ENCODE results near the gene ROGDI. TPM values are rescaled to one million over a fixed set of nuclear protein-coding genes. Genes with fewer than 3 reads are reported as not detected.

The ROGDI gene, protein sequence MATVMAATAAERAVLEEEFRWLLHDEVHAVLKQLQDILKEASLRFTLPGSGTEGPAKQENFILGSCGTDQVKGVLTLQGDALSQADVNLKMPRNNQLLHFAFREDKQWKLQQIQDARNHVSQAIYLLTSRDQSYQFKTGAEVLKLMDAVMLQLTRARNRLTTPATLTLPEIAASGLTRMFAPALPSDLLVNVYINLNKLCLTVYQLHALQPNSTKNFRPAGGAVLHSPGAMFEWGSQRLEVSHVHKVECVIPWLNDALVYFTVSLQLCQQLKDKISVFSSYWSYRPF
- total RNA-seq (10 to 100 TPM; 30.0 to 37.0 TPM), polyA plus RNA-seq (ENCODE audit: insufficient read depth, low read depth, low replicate concordance) (27.3 TPM)
- long read RNA-seq, donor 1, transcript ROGDI-201 (11 exons, 1,735 nt): major isoform, 15 of 25 reads
- long read RNA-seq, donor 1, partial matches to known transcripts: 7 of 25 reads
- long read RNA-seq, donor 1, other reads (novel, unspliced or antisense): 0 of 25 reads
- long read RNA-seq, donor 2, transcript ROGDI-201 (11 exons, 1,735 nt): major isoform, 13 of 15 reads
- long read RNA-seq, donor 2, partial matches to known transcripts: 0 of 15 reads
- long read RNA-seq, donor 2, other reads (novel, unspliced or antisense): 0 of 15 reads

DNA sequence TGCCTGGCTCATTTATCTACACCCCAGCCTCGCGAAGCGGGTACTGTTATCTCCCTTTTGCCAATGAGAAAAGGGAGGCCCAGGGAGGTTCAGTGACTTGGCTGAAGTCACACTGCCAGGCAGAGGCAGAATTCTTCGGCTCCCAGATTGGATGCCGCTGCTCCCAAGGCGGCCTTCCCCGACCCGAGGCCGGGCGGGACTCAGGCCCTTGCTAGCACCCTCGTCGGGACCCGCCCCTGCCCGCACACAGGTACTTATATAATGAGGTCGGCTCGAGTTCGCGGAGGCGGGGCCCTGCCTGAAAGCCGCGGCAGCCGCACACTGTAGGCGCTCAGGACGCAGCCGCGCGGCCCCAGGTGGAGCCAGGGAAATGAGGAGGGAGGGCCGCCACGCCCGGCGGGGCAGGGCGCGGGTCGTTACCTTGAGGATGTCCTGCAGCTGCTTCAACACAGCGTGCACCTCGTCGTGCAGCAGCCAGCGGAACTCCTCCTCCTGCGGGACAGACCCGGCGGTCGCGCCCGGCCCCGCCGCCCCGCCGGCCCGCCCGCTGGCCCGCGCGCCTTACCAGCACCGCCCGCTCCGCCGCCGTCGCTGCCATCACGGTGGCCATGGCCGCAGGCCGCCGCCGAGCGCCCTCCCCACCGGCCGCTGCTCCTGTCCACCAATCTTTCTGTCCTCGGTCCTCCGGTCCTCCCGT lies at the start of gene ROGDI:
Gene ROGDI, minus strand, starts transcription at position 672 of the 697 bp plus-strand sequence. Its CDS starts 62 bp downstream, at position 610.
- H3K4me1 ChIP-seq: peaks cover 12% of the 10 kb centered on the region
- intact Hi-C loops (cut with DNase I; ENCODE audit: low total_unique reads): no loop called here
- peak; percentile 86 for DNase-seq
- H3K4me3 ChIP-seq: peak within 1 kb of the TSS; percentile 77 to 80
- H3K27ac ChIP-seq: peak within 1 kb of the TSS; percentile 88 to 93
- no peaks in the 10 kb centered on the region for H3K36me3 ChIP-seq (ENCODE audit: low read depth, missing control alignments)
- TF ChIP-seq POLR2A (IDR thresholded peaks at IDR 0.05): no peak
- TF ChIP-seq, protein P1, sequence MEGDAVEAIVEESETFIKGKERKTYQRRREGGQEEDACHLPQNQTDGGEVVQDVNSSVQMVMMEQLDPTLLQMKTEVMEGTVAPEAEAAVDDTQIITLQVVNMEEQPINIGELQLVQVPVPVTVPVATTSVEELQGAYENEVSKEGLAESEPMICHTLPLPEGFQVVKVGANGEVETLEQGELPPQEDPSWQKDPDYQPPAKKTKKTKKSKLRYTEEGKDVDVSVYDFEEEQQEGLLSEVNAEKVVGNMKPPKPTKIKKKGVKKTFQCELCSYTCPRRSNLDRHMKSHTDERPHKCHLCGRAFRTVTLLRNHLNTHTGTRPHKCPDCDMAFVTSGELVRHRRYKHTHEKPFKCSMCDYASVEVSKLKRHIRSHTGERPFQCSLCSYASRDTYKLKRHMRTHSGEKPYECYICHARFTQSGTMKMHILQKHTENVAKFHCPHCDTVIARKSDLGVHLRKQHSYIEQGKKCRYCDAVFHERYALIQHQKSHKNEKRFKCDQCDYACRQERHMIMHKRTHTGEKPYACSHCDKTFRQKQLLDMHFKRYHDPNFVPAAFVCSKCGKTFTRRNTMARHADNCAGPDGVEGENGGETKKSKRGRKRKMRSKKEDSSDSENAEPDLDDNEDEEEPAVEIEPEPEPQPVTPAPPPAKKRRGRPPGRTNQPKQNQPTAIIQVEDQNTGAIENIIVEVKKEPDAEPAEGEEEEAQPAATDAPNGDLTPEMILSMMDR (IDR thresholded peaks at IDR 0.05): no peak
- no peaks in the 10 kb centered on the region for H3K9me3 ChIP-seq
- 0% methylated on average over 4 to 50 of the region's 70 CpGs for WGBS, 2 donors
- no peaks in the 10 kb centered on the region for H3K27me3 ChIP-seq

DNA sequence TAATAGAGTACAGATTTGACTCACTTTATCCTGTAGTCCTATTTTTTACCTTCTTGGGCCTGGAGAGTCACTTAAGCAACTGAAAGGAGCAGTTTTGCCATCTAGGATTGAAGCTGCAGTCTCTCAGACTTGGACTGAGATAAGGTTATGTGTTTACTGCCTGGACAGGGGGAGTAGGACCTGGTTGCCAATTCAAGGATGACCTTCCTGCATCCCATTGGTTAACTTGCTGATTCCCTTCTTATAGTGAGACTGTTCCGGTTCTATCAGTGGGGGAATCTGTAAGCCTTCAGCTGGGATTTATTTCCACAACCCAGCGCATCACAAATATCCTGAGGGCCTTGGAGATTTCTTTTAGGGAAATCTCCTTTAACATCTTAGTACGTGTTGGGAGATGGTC lies 47.8 kb upstream of the ROGDI start:
- Histone ChIP-seq H3K4me1 (peaks cover 26% of the 10 kb centered on the region), H3K27me3 (no peaks in the 10 kb centered on the region), H3K4me3 (no peak overlapping the region), H3K27ac (no peak overlapping the region), H3K9me3 (no peaks in the 10 kb centered on the region), H3K36me3 (ENCODE audit: low read depth, missing control alignments) (no peaks in the 10 kb centered on the region)
- DNase-seq: no peak
- TF ChIP-seq, protein P1 (IDR thresholded peaks at IDR 0.05): no peak
- no peak for TF ChIP-seq POLR2A (IDR thresholded peaks at IDR 0.05)
- 55 to 65% methylated on average over 3 of the region's 3 CpGs for WGBS, 2 donors
- intact Hi-C loops (cut with DNase I; ENCODE audit: low total_unique reads): no loop called here

DNA sequence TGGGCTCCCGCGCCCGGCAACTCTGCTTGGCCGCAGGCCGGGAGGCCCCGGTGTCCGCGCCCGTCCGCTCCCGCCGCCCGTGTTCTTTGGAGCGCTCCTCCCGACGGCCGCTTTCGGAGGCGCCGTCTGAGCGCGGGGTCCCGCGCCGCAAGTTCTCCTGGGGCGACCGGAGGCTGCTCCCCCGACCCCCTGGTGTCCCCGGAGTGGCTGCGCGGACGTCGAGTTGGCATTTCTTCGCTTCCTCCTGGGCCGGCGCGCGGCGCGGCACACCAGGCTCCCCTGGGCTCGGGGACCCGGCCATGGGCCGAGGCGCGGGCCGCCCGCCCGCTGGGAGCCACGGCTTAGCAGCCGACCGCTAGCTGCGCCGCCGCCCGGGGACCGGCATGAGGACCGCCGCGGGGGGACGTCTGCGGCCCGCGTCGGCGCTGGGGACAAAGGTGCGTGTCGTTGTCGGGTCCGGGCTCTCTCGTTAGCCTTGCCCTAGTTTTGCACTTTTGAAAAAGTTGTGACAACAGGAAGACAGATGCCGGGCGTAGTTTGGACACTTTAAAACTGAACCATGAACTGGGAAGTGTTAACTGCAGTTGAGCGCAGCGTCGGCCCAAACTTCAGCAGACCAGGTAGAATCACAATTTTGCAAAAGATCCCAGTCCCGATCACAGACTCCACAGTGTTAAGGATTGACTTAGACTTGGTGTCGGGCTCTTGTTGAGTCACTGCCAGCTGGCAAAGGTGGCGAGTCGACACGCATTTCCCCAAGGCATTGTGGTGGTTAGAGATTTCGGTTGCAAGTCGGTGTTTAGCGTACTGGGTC lies 45.5 kb upstream of the ROGDI start:
- TF ChIP-seq, protein P1 (IDR thresholded peaks at IDR 0.05): no peak
- no peak for TF ChIP-seq POLR2A (IDR thresholded peaks at IDR 0.05)
- Histone ChIP-seq H3K27ac (peak overlapping the region; percentile 83 to 96), H3K36me3 (ENCODE audit: low read depth, missing control alignments) (no peaks in the 10 kb centered on the region), H3K9me3 (no peaks in the 10 kb centered on the region), H3K4me3 (peak overlapping the region; percentile 81 to 96), H3K27me3 (no peaks in the 10 kb centered on the region), H3K4me1 (peaks cover 26% of the 10 kb centered on the region)
- DNase-seq: peak; percentile 71
- intact Hi-C loops (cut with DNase I; ENCODE audit: low total_unique reads): no loop called here
- 0 to 1% methylated on average over 13 to 80 of the region's 83 CpGs for WGBS, 2 donors

DNA sequence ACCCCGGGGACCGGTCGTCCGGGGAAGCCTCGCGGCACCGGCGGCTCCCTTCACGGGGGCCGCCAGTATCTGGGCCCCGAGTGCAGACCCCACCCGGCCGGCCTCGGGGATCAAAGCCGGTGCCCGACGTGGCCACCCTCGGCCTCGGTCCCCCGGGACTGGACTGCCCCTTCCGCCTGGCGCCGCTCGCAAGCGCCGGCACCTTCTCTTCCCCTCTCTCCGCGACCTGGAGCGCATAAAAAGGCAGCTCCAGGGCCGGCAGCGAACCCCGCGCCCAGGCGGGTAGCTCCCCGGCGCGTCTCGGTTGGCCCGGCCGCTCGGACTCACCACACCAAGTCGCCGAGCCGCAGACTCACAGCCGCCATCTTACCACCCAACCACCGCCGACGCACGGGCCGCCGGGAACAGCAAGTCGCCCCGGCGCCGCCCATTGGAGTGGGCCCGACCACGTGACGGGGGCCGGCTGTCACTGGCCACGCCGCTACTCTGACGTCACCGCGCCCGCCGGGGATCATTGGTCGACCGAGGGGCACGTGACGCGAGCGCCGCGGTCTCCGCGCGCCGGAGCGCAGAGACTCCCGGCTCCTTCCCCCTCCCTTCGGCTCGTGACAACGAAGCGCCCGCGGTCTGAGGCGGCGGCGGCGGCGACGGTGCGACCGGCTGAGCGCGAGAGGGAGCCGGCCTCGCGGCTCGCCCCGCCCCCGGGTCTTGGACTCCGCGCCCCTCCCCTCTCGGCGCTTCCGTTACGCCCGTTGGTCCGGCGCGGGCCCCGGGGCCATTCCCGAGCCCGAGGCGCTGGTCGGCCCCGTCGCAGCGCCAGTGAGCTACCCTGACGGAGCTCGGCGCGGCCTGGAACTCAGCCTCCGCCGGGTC lies 44.7 kb upstream of the ROGDI start, which contains the start of the genes GLYR1 and UBN1:
Gene GLYR1, minus strand, starts transcription at position 388 of the 873 bp plus-strand sequence. Its CDS starts 23 bp downstream, at position 365.
Gene UBN1, plus strand, starts transcription at position 581 of the 873 bp plus-strand sequence. CDS start 5,437 bp downstream, outside the sequence.
- WGBS, 2 donors: 0% methylated on average over 120 of the region's 126 CpGs; no CpG with 5 or more reads in 1 of the 2 donors
- intact Hi-C loops (cut with DNase I; ENCODE audit: low total_unique reads): no loop called here
- TF ChIP-seq POLR2A (IDR thresholded peaks at IDR 0.05): peak; percentile 45
- TF ChIP-seq, protein P1 (IDR thresholded peaks at IDR 0.05): peak in 1 of 3 experiments; percentile 5
- Histone ChIP-seq H3K9me3 (no peaks in the 10 kb centered on the region), H3K27ac (peak within 1 kb of the TSS; percentile 83 to 96), H3K4me1 (peaks cover 22% of the 10 kb centered on the region), H3K36me3 (ENCODE audit: low read depth, missing control alignments) (no peaks in the 10 kb centered on the region), H3K27me3 (no peaks in the 10 kb centered on the region), H3K4me3 (peak within 1 kb of the TSS; percentile 81 to 96)
- peak; percentile 100 for DNase-seq
